Measurements from ENCODE around the gene TENM4.

Gene TENM4

GRCh38 chr11:79110796-79111195, 330.0 kb downstream of the TENM4 start:
- no peak overlapping the region for H3K4me3 ChIP-seq (ENCODE audit: insufficient read depth, low read depth, low read length)
- whole genome bisulfite sequencing, 2 experiments, result 93 to 97% methylated on average over 5 of the region's 5 CpGs
- H3K9me3 ChIP-seq (ENCODE audit: control insufficient read depth, low read length), result no peaks in the 10 kb centered on the region
- H3K4me1 ChIP-seq (ENCODE audit: control insufficient read depth, insufficient read depth, low read length), result no peaks in the 10 kb centered on the region
- H3K27me3 ChIP-seq (ENCODE audit: control insufficient read depth, insufficient read depth, low read length, poor library complexity, severe bottlenecking), result no peaks in the 10 kb centered on the region
- H3K36me3 ChIP-seq (ENCODE audit: control insufficient read depth, insufficient read depth, low read length), result no peaks in the 10 kb centered on the region
- H3K27ac ChIP-seq (ENCODE audit: insufficient read depth, low read depth, low read length, poor library complexity, severe bottlenecking), result no peak overlapping the region

GRCh38 chr11:79110321-79110720, 330.5 kb downstream of the TENM4 start:
- H3K4me1 ChIP-seq (ENCODE audit: control insufficient read depth, insufficient read depth, low read length), result no peaks in the 10 kb centered on the region
- no peaks in the 10 kb centered on the region for H3K27me3 ChIP-seq (ENCODE audit: control insufficient read depth, insufficient read depth, low read length, poor library complexity, severe bottlenecking)
- H3K4me3 ChIP-seq (ENCODE audit: insufficient read depth, low read depth, low read length), result no peak overlapping the region
- no peaks in the 10 kb centered on the region for H3K9me3 ChIP-seq (ENCODE audit: control insufficient read depth, low read length)
- no peaks in the 10 kb centered on the region for H3K36me3 ChIP-seq (ENCODE audit: control insufficient read depth, insufficient read depth, low read length)
- WGBS, 2 experiments, result 75 to 88% methylated on average over 3 of the region's 3 CpGs
- H3K27ac ChIP-seq (ENCODE audit: insufficient read depth, low read depth, low read length, poor library complexity, severe bottlenecking), result no peak overlapping the region

GRCh38 chr11:79108851-79109250, 332.0 kb downstream of the TENM4 start:
- Histone ChIP-seq H3K4me3 (ENCODE audit: insufficient read depth, low read depth, low read length) (no peak overlapping the region), H3K27ac (ENCODE audit: insufficient read depth, low read depth, low read length, poor library complexity, severe bottlenecking) (no peak overlapping the region), H3K27me3 (ENCODE audit: control insufficient read depth, insufficient read depth, low read length, poor library complexity, severe bottlenecking) (no peaks in the 10 kb centered on the region), H3K4me1 (ENCODE audit: control insufficient read depth, insufficient read depth, low read length) (no peaks in the 10 kb centered on the region), H3K9me3 (ENCODE audit: control insufficient read depth, low read length) (no peaks in the 10 kb centered on the region), H3K36me3 (ENCODE audit: control insufficient read depth, insufficient read depth, low read length) (no peaks in the 10 kb centered on the region)
- 83 to 84% methylated on average over 7 of the region's 7 CpGs for WGBS, 2 experiments

GRCh38 chr11:79102840-79103239, 338.0 kb downstream of the TENM4 start:
- no peak overlapping the region for H3K27ac ChIP-seq (ENCODE audit: insufficient read depth, low read depth, low read length, poor library complexity, severe bottlenecking)
- no peaks in the 10 kb centered on the region for H3K36me3 ChIP-seq (ENCODE audit: control insufficient read depth, insufficient read depth, low read length)
- no peak overlapping the region for H3K4me3 ChIP-seq (ENCODE audit: insufficient read depth, low read depth, low read length)
- 91 to 94% methylated on average over 4 of the region's 4 CpGs for WGBS, 2 experiments
- no peaks in the 10 kb centered on the region for H3K9me3 ChIP-seq (ENCODE audit: control insufficient read depth, low read length)
- H3K27me3 ChIP-seq (ENCODE audit: control insufficient read depth, insufficient read depth, low read length, poor library complexity, severe bottlenecking), result no peaks in the 10 kb centered on the region
- peaks cover 7% of the 10 kb centered on the region for H3K4me1 ChIP-seq (ENCODE audit: control insufficient read depth, insufficient read depth, low read length)

GRCh38 chr11:79101656-79102055, 339.2 kb downstream of the TENM4 start:
- Histone ChIP-seq H3K36me3 (ENCODE audit: control insufficient read depth, insufficient read depth, low read length) (no peaks in the 10 kb centered on the region), H3K27me3 (ENCODE audit: control insufficient read depth, insufficient read depth, low read length, poor library complexity, severe bottlenecking) (no peaks in the 10 kb centered on the region), H3K4me1 (ENCODE audit: control insufficient read depth, insufficient read depth, low read length) (peaks cover 9% of the 10 kb centered on the region), H3K4me3 (ENCODE audit: insufficient read depth, low read depth, low read length) (no peak overlapping the region), H3K27ac (ENCODE audit: insufficient read depth, low read depth, low read length, poor library complexity, severe bottlenecking) (no peak overlapping the region), H3K9me3 (ENCODE audit: control insufficient read depth, low read length) (no peaks in the 10 kb centered on the region)
- 88 to 95% methylated on average over 2 of the region's 2 CpGs for WGBS, 2 experiments

GRCh38 chr11:79100093-79100910, 340.5 kb downstream of the TENM4 start:
- no peak overlapping the region for H3K27ac ChIP-seq (ENCODE audit: insufficient read depth, low read depth, low read length, poor library complexity, severe bottlenecking)
- no peaks in the 10 kb centered on the region for H3K9me3 ChIP-seq (ENCODE audit: control insufficient read depth, low read length)
- 46 to 58% methylated on average over 8 to 9 of the region's 9 CpGs for WGBS, 2 experiments
- no peaks in the 10 kb centered on the region for H3K27me3 ChIP-seq (ENCODE audit: control insufficient read depth, insufficient read depth, low read length, poor library complexity, severe bottlenecking)
- H3K36me3 ChIP-seq (ENCODE audit: control insufficient read depth, insufficient read depth, low read length), result no peaks in the 10 kb centered on the region
- peaks cover 17% of the 10 kb centered on the region for H3K4me1 ChIP-seq (ENCODE audit: control insufficient read depth, insufficient read depth, low read length)
- H3K4me3 ChIP-seq (ENCODE audit: insufficient read depth, low read depth, low read length), result no peak overlapping the region

GRCh38 chr11:79098146-79098545, 342.7 kb downstream of the TENM4 start:
- Histone ChIP-seq H3K27me3 (ENCODE audit: control insufficient read depth, insufficient read depth, low read length, poor library complexity, severe bottlenecking) (no peaks in the 10 kb centered on the region), H3K4me3 (ENCODE audit: insufficient read depth, low read depth, low read length) (no peak overlapping the region), H3K27ac (ENCODE audit: insufficient read depth, low read depth, low read length, poor library complexity, severe bottlenecking) (no peak overlapping the region), H3K9me3 (ENCODE audit: control insufficient read depth, low read length) (no peaks in the 10 kb centered on the region), H3K36me3 (ENCODE audit: control insufficient read depth, insufficient read depth, low read length) (no peaks in the 10 kb centered on the region), H3K4me1 (ENCODE audit: control insufficient read depth, insufficient read depth, low read length) (peaks cover 17% of the 10 kb centered on the region)
- WGBS, 2 experiments, result 42 to 49% methylated on average over 2 of the region's 2 CpGs

GRCh38 chr11:79097246-79097875, 343.5 kb downstream of the TENM4 start:
- Histone ChIP-seq H3K36me3 (ENCODE audit: control insufficient read depth, insufficient read depth, low read length) (no peaks in the 10 kb centered on the region), H3K4me1 (ENCODE audit: control insufficient read depth, insufficient read depth, low read length) (peaks cover 17% of the 10 kb centered on the region), H3K9me3 (ENCODE audit: control insufficient read depth, low read length) (no peaks in the 10 kb centered on the region), H3K27me3 (ENCODE audit: control insufficient read depth, insufficient read depth, low read length, poor library complexity, severe bottlenecking) (no peaks in the 10 kb centered on the region), H3K4me3 (ENCODE audit: insufficient read depth, low read depth, low read length) (no peak overlapping the region), H3K27ac (ENCODE audit: insufficient read depth, low read depth, low read length, poor library complexity, severe bottlenecking) (no peak overlapping the region)
- WGBS, 2 experiments, result 86 to 91% methylated on average over 8 of the region's 8 CpGs

GRCh38 chr11:79095424-79095823, 345.4 kb downstream of the TENM4 start:
- Histone ChIP-seq H3K36me3 (ENCODE audit: control insufficient read depth, insufficient read depth, low read length) (no peaks in the 10 kb centered on the region), H3K27ac (ENCODE audit: insufficient read depth, low read depth, low read length, poor library complexity, severe bottlenecking) (no peak overlapping the region), H3K9me3 (ENCODE audit: control insufficient read depth, low read length) (no peaks in the 10 kb centered on the region), H3K27me3 (ENCODE audit: control insufficient read depth, insufficient read depth, low read length, poor library complexity, severe bottlenecking) (no peaks in the 10 kb centered on the region), H3K4me1 (ENCODE audit: control insufficient read depth, insufficient read depth, low read length) (peaks cover 21% of the 10 kb centered on the region), H3K4me3 (ENCODE audit: insufficient read depth, low read depth, low read length) (no peak overlapping the region)
- 90 to 96% methylated on average over 3 of the region's 3 CpGs for WGBS, 2 experiments

- Histone ChIP-seq H3K27me3 (ENCODE audit: control insufficient read depth, insufficient read depth, low read length, poor library complexity, severe bottlenecking) (no peaks in the 10 kb centered on the region), H3K4me1 (ENCODE audit: control insufficient read depth, insufficient read depth, low read length) (peaks cover 29% of the 10 kb centered on the region), H3K27ac (ENCODE audit: insufficient read depth, low read depth, low read length, poor library complexity, severe bottlenecking) (no peak overlapping the region), H3K4me3 (ENCODE audit: insufficient read depth, low read depth, low read length) (no peak overlapping the region), H3K36me3 (ENCODE audit: control insufficient read depth, insufficient read depth, low read length) (no peaks in the 10 kb centered on the region), H3K9me3 (ENCODE audit: control insufficient read depth, low read length) (no peaks in the 10 kb centered on the region)
- 61 to 72% methylated on average over 3 of the region's 3 CpGs for WGBS, 2 experiments
These were observed 346.2 kb downstream of the TENM4 start for GRCh38 chr11:79094616-79095015.

Measured in ectodermal cell (in vitro differentiated cells).